Activated T-cell treated with anti-CD3 and anti-CD28 coated beads, Interleukin-2, amount 50 U/mL, for 24 hours (primary cell): ENCODE data around the gene HMGB4.

Experiments used
- DNase-seq: peaks from one replicate; pipeline ENCODE4 v3.0.0-alpha.2; 2020
- H3K27ac Mint-ChIP-seq: 2 replicates; pipeline ENCODE4 v1.8.0; 2020; ENCODE audit warnings: mild to moderate bottlenecking, mixed read lengths
- H3K27me3 Mint-ChIP-seq: 2 replicates; pipeline ENCODE4 v1.8.0; 2020; ENCODE audit warnings: mixed read lengths
- H3K36me3 Mint-ChIP-seq: 2 replicates; pipeline ENCODE4 v1.8.0; 2020; ENCODE audit warnings: low read depth, mixed read lengths
- H3K4me1 Mint-ChIP-seq: 2 replicates; pipeline ENCODE4 v1.8.0; 2020; ENCODE audit warnings: low read depth, mixed read lengths
- H3K4me3 Mint-ChIP-seq: 2 replicates; pipeline ENCODE4 v1.8.0; 2020; ENCODE audit warnings: mild to moderate bottlenecking, moderate library complexity, mixed read lengths
- H3K9me3 Mint-ChIP-seq: 2 replicates; pipeline ENCODE4 v1.8.0; 2020; ENCODE audit warnings: mixed read lengths

HMGB4 gene

DNA sequence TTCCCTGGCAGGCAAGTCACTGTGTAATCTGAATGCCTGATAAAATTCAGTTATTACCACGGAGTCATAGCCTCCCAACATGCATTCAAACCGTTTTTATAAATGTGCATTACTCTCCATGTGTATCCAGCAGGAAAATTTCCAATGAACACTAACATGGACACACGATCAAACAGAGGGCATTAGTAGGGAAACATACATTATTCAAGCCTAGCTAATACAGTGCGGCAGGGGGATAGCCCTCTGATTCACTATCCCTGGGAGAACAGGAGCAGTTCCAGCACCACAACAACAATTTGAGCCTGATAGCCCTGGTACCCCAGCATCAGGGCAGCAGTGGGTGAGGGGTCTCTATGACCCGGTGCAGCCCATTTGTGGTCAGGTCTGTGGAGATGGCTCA lies 35.8 kb upstream of the HMGB4 start:
- no peaks in the 10 kb centered on the region for H3K4me1 Mint-ChIP-seq
- peaks cover 8% of the 10 kb centered on the region for H3K27me3 Mint-ChIP-seq
- H3K36me3 Mint-ChIP-seq: no peaks in the 10 kb centered on the region
- no peak overlapping the region for H3K27ac Mint-ChIP-seq
- no peak for DNase-seq
- H3K4me3 Mint-ChIP-seq: no peak overlapping the region
- no peaks in the 10 kb centered on the region for H3K9me3 Mint-ChIP-seq

DNA sequence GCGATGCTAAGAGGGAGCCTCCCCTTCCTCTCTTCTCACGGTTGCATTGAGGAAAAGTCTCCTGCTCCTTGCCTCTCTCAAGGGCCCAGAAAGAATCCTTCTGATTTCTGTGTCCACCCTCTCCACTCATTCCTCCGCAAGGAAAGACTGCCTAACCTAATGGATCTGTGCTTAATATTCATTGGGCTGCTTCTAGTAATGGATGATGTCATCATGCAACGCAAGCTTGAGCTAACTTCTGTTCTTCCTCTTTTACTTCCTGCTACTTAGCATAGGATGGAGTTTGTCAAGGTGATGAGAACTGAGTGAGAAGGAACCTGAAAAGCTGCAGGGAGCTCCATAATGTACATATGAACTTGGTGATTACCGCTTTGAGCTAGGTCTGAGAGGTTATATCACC lies 35.2 kb upstream of the HMGB4 start:
- no peak overlapping the region for H3K27ac Mint-ChIP-seq
- H3K27me3 Mint-ChIP-seq: peaks cover 8% of the 10 kb centered on the region
- no peaks in the 10 kb centered on the region for H3K9me3 Mint-ChIP-seq
- H3K36me3 Mint-ChIP-seq: no peaks in the 10 kb centered on the region
- no peaks in the 10 kb centered on the region for H3K4me1 Mint-ChIP-seq
- no peak overlapping the region for H3K4me3 Mint-ChIP-seq
- no peak for DNase-seq

DNA sequence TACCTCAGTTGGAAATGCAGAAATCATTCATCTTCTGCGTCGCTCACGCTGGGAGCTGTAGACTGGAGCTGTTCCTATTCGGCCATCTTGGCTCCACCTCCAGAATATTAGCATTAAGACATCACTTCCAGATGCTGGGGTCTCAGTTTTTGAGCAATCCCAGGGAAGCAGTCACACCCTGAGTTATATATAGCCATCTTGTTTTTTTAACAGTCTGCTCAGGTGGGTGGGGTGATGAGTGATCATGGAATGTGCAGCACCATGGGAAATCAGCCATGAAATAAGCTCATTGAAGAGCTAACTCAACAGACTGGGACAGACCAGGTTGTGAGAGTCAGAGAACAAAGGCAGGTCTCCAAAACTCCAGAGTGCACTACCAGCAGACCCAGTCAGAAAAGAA lies 27.0 kb upstream of the HMGB4 start:
- Mint-ChIP-seq H3K27me3 (no peaks in the 10 kb centered on the region), H3K4me3 (no peak overlapping the region), H3K27ac (no peak overlapping the region), H3K36me3 (no peaks in the 10 kb centered on the region), H3K4me1 (no peaks in the 10 kb centered on the region), H3K9me3 (no peaks in the 10 kb centered on the region)
- no peak for DNase-seq

DNA sequence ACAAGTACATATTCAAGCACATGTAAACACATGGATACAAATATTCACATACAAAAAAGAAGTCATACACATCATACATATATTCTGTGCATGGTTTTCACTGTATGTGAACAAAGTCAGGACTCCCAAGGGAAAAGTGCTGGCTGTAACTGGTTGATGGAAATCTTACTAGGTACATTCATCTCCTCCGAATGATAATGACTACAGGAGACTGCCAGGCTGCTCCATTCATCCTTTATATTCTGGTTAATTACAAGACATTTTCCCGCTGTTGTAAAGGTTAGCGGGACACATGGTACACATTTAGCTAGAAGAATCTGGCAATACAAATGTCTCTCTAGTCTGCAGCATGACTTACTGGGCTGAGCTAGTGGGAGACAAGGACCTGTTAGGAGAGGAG lies 26.2 kb upstream of the HMGB4 start:
- H3K27ac Mint-ChIP-seq: no peak overlapping the region
- H3K4me1 Mint-ChIP-seq: no peaks in the 10 kb centered on the region
- H3K9me3 Mint-ChIP-seq: no peaks in the 10 kb centered on the region
- H3K36me3 Mint-ChIP-seq: no peaks in the 10 kb centered on the region
- H3K4me3 Mint-ChIP-seq: no peak overlapping the region
- H3K27me3 Mint-ChIP-seq: no peaks in the 10 kb centered on the region
- DNase-seq: no peak

DNA sequence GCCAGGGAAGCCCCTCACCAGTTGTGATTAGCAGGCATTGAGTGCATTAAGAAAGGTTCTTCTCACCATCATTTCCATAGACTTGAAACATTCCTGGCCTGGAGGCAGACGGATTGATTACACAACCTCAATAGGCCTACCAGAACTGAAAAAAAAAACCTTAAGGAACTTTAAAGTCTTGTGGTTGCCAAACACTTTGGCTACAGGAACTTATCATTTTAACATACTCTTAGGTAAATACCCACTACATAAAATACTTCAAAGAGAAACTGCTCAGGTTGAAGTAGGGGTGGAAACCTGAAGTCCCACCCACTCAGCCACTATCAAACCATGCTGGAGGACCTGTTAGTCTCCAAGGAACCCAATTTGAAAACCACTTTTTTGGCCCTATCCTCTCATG lies 22.4 kb upstream of the HMGB4 start:
- no peaks in the 10 kb centered on the region for H3K27me3 Mint-ChIP-seq
- no peaks in the 10 kb centered on the region for H3K36me3 Mint-ChIP-seq
- no peaks in the 10 kb centered on the region for H3K4me1 Mint-ChIP-seq
- H3K27ac Mint-ChIP-seq: no peak overlapping the region
- DNase-seq: no peak
- H3K4me3 Mint-ChIP-seq: no peak overlapping the region
- no peaks in the 10 kb centered on the region for H3K9me3 Mint-ChIP-seq

DNA sequence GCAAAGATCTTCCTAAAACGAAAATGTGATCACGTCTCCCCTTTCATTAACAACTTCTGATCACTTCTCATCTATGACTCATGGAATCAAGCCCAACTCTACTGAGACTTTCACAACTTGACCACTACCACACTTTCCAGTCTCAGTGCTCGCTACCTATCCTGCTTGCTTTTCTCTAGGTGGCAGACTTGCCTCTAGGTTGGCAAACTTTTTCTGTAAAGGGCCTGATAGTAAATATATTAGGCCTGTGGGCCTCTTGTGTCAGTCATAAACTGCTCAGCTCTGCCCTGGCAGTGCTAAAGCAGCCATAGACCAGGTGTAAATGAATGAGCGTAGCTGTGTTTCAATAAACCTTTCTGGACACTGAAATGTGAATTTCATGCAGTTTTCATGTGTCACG lies 21.5 kb upstream of the HMGB4 start:
- no peaks in the 10 kb centered on the region for H3K27me3 Mint-ChIP-seq
- no peak overlapping the region for H3K4me3 Mint-ChIP-seq
- H3K9me3 Mint-ChIP-seq: no peaks in the 10 kb centered on the region
- DNase-seq: no peak
- no peaks in the 10 kb centered on the region for H3K4me1 Mint-ChIP-seq
- no peak overlapping the region for H3K27ac Mint-ChIP-seq
- no peaks in the 10 kb centered on the region for H3K36me3 Mint-ChIP-seq

DNA sequence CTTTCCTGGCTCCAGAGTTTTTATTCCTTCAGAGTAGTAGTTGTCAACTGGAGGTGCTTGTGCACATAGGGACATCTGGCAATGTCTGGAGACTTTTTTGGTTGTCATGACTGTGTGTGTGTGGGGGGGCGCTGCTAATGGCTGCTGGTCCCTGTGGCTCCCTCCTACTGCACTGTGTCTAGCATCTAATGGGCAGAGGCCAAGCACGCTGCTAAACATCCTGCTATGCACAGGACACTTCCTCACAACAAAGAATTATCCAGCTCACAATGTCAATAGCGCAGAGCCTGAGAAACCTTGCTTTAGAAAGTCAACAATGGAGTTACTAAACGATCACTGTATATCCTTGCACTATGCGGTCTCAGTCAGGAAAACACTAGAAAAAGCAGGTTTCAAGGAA lies 19.7 kb upstream of the HMGB4 start:
- DNase-seq: no peak
- H3K4me3 Mint-ChIP-seq: no peak overlapping the region
- H3K4me1 Mint-ChIP-seq: no peaks in the 10 kb centered on the region
- no peak overlapping the region for H3K27ac Mint-ChIP-seq
- no peaks in the 10 kb centered on the region for H3K9me3 Mint-ChIP-seq
- H3K36me3 Mint-ChIP-seq: no peaks in the 10 kb centered on the region
- peaks cover under 1% of the 10 kb centered on the region for H3K27me3 Mint-ChIP-seq

DNA sequence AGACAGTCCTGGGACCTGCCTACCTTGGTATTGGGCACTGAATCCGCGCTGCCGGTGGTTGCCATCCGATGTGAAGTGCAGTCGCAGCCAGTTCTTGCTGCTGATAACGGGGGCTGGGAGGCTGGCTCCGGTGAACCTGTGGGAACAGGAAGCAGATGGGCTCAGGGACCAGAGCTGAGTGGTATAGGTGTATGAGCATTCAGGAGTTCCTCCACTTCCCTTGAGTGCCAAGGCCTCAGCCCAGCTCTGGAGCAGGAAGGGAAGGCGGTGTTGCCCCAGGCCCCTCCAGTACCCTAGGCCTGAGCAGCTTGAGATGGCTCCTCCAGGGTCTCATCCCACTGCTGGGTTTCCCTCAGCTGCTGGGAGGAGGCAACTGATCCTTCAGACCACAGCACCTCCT lies 17.0 kb upstream of the HMGB4 start:
- Mint-ChIP-seq H3K27me3 (peaks cover 7% of the 10 kb centered on the region), H3K4me1 (no peaks in the 10 kb centered on the region), H3K9me3 (no peaks in the 10 kb centered on the region), H3K4me3 (no peak overlapping the region), H3K36me3 (no peaks in the 10 kb centered on the region), H3K27ac (no peak overlapping the region)
- DNase-seq: no peak

DNA sequence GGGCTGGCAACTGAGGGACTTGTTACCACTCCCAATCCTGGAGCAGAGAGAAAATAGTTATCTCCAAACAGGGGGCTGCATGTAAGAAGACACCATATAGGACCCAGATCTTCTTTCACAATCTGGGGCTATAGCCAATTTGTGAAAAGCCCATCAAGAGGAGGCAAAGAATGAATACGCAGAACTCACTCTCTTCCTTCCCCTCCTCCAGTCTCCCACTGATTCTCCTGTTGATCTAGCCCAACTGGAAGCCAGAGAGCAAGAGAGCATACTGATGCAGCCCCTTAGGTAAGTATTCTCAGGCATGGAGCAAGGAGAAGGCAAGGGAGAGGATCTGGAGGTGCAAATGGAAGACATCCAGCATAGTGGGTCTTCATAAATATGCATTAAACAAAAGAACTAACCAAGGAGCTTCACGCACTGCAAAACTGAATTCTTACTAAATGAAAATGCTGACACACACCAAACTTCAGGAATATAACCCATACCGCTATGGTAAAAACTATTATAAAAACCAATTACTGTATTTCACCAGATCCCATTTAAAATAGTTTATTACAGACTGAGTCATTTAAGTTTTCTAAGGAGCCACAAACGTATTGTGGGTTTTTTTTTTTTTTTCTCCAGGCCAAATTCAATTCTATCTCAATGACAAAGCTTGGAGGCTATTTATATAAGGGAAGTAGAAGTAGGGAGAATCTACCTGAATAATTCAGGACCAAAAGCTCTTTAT lies 15.5 kb upstream of the HMGB4 start:
- Mint-ChIP-seq H3K27ac (no peak overlapping the region), H3K36me3 (no peaks in the 10 kb centered on the region), H3K4me1 (no peaks in the 10 kb centered on the region), H3K27me3 (peaks cover 10% of the 10 kb centered on the region), H3K4me3 (no peak overlapping the region), H3K9me3 (no peaks in the 10 kb centered on the region)
- no peak for DNase-seq

DNA sequence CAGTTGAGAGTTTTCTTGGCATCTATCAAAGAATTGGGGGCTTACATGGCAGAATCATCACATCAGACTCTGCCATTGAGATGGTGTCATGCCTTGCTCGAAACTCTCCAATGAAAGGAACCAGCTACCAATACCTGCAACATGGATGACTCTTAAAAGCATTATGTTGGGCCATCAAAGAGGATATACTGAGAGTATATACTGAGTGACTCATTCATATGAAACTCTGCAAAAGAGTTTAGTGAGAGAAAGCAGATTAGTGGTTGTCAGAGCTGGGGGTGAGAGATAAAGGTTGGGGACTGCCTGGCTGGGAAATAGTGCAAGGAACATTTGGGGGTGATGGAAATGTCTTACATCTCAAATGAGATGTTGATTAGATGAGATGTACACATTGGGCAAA lies 14.7 kb upstream of the HMGB4 start:
- no peak overlapping the region for H3K4me3 Mint-ChIP-seq
- H3K27me3 Mint-ChIP-seq: peaks cover 13% of the 10 kb centered on the region
- no peaks in the 10 kb centered on the region for H3K36me3 Mint-ChIP-seq
- H3K4me1 Mint-ChIP-seq: no peaks in the 10 kb centered on the region
- no peak for DNase-seq
- no peaks in the 10 kb centered on the region for H3K9me3 Mint-ChIP-seq
- H3K27ac Mint-ChIP-seq: no peak overlapping the region

DNA sequence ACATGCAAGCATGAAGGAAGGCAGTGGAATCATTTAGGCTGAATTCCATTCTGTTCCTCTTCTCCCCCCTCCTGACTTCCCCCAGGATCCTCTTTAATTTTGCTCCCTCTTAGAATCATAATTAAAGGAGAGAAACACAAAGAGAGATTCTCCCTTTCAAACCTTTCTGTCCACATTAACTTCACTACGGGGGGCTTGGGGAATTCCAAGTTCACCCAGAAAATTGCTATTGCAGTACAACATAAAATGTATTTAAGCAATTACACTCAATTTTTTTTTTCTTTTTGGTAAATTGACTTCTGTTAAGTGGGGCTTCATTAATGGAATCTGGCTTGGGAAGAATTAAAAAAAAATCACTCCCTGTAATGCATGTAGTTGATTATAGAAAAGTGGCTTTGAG lies 13.4 kb upstream of the HMGB4 start:
- Mint-ChIP-seq H3K27ac (no peak overlapping the region), H3K36me3 (no peaks in the 10 kb centered on the region), H3K9me3 (no peaks in the 10 kb centered on the region), H3K4me3 (no peak overlapping the region), H3K4me1 (no peaks in the 10 kb centered on the region), H3K27me3 (peaks cover 13% of the 10 kb centered on the region)
- DNase-seq: no peak

DNA sequence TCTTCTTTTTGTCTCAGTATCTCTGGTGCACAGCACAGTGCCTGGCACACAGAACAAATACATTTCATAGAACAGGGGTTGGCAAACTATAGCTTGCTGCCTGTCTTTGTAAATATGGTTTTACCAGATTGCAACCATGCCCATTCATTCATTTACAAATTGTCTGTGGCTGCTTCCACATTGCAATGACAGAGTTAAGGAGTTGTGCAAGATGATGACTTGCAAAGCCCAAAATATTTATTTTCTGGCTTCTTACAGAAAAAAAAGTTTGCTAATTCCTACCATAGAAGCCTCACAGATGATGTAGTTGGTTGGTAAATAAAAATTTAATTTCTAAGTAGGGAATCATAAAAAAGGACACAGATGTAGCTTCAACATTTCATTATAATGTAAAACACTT lies 11.2 kb upstream of the HMGB4 start:
- Mint-ChIP-seq H3K4me3 (no peak overlapping the region), H3K27ac (no peak overlapping the region), H3K27me3 (peaks cover 20% of the 10 kb centered on the region), H3K9me3 (no peaks in the 10 kb centered on the region), H3K4me1 (no peaks in the 10 kb centered on the region), H3K36me3 (no peaks in the 10 kb centered on the region)
- no peak for DNase-seq

DNA sequence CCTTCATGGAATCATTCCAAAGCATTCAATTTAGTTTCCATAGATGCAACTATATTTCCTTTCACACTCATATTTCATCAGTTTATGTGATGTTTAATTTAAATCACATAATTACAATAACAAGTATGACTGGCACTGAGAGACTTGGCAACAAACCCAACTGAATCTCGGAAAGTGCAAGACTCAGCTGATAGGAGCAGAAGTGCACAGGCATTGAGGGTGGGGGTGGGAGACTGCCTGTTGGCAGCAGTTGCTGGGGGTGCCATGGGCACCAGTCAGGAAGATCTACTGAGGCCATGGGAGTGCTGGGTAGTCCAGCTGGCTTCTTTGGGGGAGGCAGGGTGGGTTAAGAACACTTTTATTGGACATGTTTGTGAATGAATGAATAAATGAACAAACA lies 10.4 kb upstream of the HMGB4 start:
- Mint-ChIP-seq H3K4me1 (no peaks in the 10 kb centered on the region), H3K27me3 (peaks cover 22% of the 10 kb centered on the region), H3K4me3 (no peak overlapping the region), H3K9me3 (no peaks in the 10 kb centered on the region), H3K27ac (no peak overlapping the region), H3K36me3 (no peaks in the 10 kb centered on the region)
- DNase-seq: no peak

DNA sequence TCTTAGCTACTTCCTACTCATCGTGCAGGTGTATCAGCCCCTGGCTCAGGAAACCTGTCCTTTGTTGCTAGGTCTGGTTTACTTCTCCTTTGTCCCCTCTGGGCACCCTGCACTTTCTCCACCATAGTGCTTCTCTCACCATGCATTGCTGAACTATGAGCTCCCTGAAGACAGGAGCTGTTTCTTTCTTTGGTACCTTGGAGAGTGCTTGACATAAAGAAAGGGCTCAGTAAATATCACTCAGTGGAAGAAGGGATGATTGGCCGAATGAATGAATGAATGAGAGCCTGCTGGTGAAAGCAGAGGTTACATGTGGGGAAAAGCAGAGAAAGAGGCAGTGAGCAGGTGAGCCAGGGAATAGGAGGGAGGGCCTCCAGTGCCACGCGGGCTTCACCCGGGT lies 9.8 kb upstream of the HMGB4 start:
- peaks cover 22% of the 10 kb centered on the region for H3K27me3 Mint-ChIP-seq
- no peak for DNase-seq
- no peaks in the 10 kb centered on the region for H3K36me3 Mint-ChIP-seq
- H3K4me3 Mint-ChIP-seq: no peak overlapping the region
- no peaks in the 10 kb centered on the region for H3K9me3 Mint-ChIP-seq
- H3K27ac Mint-ChIP-seq: no peak overlapping the region
- no peaks in the 10 kb centered on the region for H3K4me1 Mint-ChIP-seq

DNA sequence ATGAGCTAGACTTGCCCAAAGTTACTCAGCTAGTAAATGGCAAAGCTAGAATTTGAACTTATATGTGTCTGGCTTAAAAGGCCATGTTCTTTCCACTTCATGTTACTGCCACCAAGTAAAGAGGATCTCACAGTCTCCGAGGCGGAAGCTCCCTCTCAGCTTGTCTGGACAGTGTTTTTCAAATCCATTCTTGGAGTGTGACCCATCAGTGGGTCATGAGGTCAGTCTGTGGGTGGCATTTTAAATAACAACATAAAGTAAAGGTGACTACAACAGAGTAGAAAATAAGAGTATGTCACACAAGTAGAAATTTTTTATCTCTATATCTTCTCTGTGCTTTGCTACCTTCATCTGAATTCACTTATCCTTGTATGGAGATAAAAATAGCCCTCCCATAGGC lies 3.2 kb upstream of the HMGB4 start:
- Mint-ChIP-seq H3K27me3 (peaks cover 51% of the 10 kb centered on the region), H3K36me3 (no peaks in the 10 kb centered on the region), H3K4me1 (no peaks in the 10 kb centered on the region), H3K4me3 (no peak overlapping the region), H3K27ac (no peak overlapping the region), H3K9me3 (no peaks in the 10 kb centered on the region)
- DNase-seq: no peak
